Activated T-helper 1 cell treated with anti-CD3 and anti-CD28 coated beads, Interleukin-12 subunit alpha, Interleukin-12 subunit beta, Interleukin-2, Interleukin-4 antibody, amounts not matched to agents 30 ng/mL and 10 ng/mL and 1 ng/mL, durations not matched to agents 14 hours and 24 hours and 36 hours (primary cell): ENCODE measurements around the gene TMEM184C. TPM values are rescaled to one million over a fixed set of nuclear protein-coding genes. Genes with fewer than 3 reads are reported as not detected.

ENCODE experiments used
- DNase-seq: peaks from one replicate; pipeline ENCODE4 v3.0.0; 2021; ENCODE audit warnings: low spot score
- H3K27ac Mint-ChIP-seq: one replicate; pipeline ENCODE4 v1.8.0; 2021; ENCODE audit warnings: mild to moderate bottlenecking, mixed read lengths
- H3K27me3 Mint-ChIP-seq: one replicate; pipeline ENCODE4 v1.8.0; 2022; ENCODE audit warnings: mild to moderate bottlenecking, moderate library complexity, mixed read lengths; ENCODE audit not compliant: insufficient read depth
- H3K36me3 Mint-ChIP-seq: one replicate; pipeline ENCODE4 v1.8.0; 2021; ENCODE audit warnings: low read depth, mixed read lengths
- H3K4me1 Mint-ChIP-seq: one replicate; pipeline ENCODE4 v1.8.0; 2021; ENCODE audit warnings: low read depth, mixed read lengths
- H3K4me3 Mint-ChIP-seq: one replicate; pipeline ENCODE4 v1.8.0; 2021; ENCODE audit warnings: mild to moderate bottlenecking, moderate library complexity, mixed read lengths
- H3K9me3 Mint-ChIP-seq: one replicate; pipeline ENCODE4 v1.8.0; 2021; ENCODE audit warnings: mixed read lengths
- intact Hi-C: fragments of 100-400 bp; cut with micrococcal nuclease; formaldehyde crosslinking; loops from one replicate; pipeline ENCODE4 v1.15.1; 2024
- total RNA-seq: library from RNA; stranded (reverse); gene quantifications from 2 replicates; pipeline ENCODE4 v1.2.3, GENCODE V29; 2022

The TMEM184C gene
- total RNA-seq, 1 donor from 2014 or later = 21.6 TPM

- Mint-ChIP-seq H3K27me3 (peaks cover 12% of the 10 kb centered on the region), H3K9me3 (no peaks in the 10 kb centered on the region), H3K4me3 (no peak overlapping the region), H3K36me3 (no peaks in the 10 kb centered on the region), H3K4me1 (no peaks in the 10 kb centered on the region), H3K27ac (no peak overlapping the region)
- DNase-seq = no peak
- intact Hi-C loops = loop anchor here (10.0 kb wide), 1 partner anchor 444 kb away; no protein-coding TSS in a partner anchor
Observed at GRCh38 chr4:147610686-147611085, 6.5 kb upstream of the TMEM184C start.

- H3K27ac Mint-ChIP-seq = peak overlapping the region; percentile 89
- DNase-seq = no peak
- H3K27me3 Mint-ChIP-seq = peaks cover 11% of the 10 kb centered on the region
- peaks cover 11% of the 10 kb centered on the region for H3K36me3 Mint-ChIP-seq
- intact Hi-C loops = loop anchor here (1.0 to 10.0 kb wide), 8 partner anchors 22 to 826 kb away; partner anchors contain the start of genes ARHGAP10, NR3C2 and PRMT9
- H3K9me3 Mint-ChIP-seq = no peaks in the 10 kb centered on the region
- H3K4me1 Mint-ChIP-seq = peaks cover 26% of the 10 kb centered on the region
- H3K4me3 Mint-ChIP-seq = peak overlapping the region; percentile 92
Observed at GRCh38 chr4:147616849-147617172, 386 bp upstream of the TMEM184C start.

GRCh38 chr4:147617841-147618691 is 869 bp downstream of the TMEM184C start:
- intact Hi-C loops = loop anchor here (1.0 to 10.0 kb wide), 8 partner anchors 21 to 825 kb away; partner anchors contain the start of genes ARHGAP10, NR3C2 and PRMT9
- Mint-ChIP-seq H3K9me3 (no peaks in the 10 kb centered on the region), H3K27me3 (peaks cover 6% of the 10 kb centered on the region), H3K27ac (peak overlapping the region; percentile 89), H3K36me3 (peaks cover 14% of the 10 kb centered on the region), H3K4me3 (peak overlapping the region; percentile 92), H3K4me1 (peaks cover 26% of the 10 kb centered on the region)
- DNase-seq = no peak

- Mint-ChIP-seq H3K4me3 (no peak overlapping the region), H3K9me3 (no peaks in the 10 kb centered on the region), H3K27me3 (no peaks in the 10 kb centered on the region), H3K4me1 (peaks cover 26% of the 10 kb centered on the region), H3K36me3 (peaks cover 24% of the 10 kb centered on the region), H3K27ac (no peak overlapping the region)
- no peak for DNase-seq
- intact Hi-C loops = no loop called here
Observed at GRCh38 chr4:147620315-147620714, 3.1 kb downstream of the TMEM184C start.

- H3K9me3 Mint-ChIP-seq = no peaks in the 10 kb centered on the region
- no peak for DNase-seq
- intact Hi-C loops = no loop called here
- H3K4me3 Mint-ChIP-seq = no peak overlapping the region
- H3K36me3 Mint-ChIP-seq = peaks cover 27% of the 10 kb centered on the region
- H3K27me3 Mint-ChIP-seq = no peaks in the 10 kb centered on the region
- peaks cover 6% of the 10 kb centered on the region for H3K4me1 Mint-ChIP-seq
- no peak overlapping the region for H3K27ac Mint-ChIP-seq
Observed at GRCh38 chr4:147625733-147626132, 8.5 kb downstream of the TMEM184C start.

- no peaks in the 10 kb centered on the region for H3K9me3 Mint-ChIP-seq
- no peak overlapping the region for H3K27ac Mint-ChIP-seq
- no peak overlapping the region for H3K4me3 Mint-ChIP-seq
- H3K4me1 Mint-ChIP-seq = no peaks in the 10 kb centered on the region
- H3K27me3 Mint-ChIP-seq = no peaks in the 10 kb centered on the region
- DNase-seq = no peak
- intact Hi-C loops = no loop called here
- peaks cover 31% of the 10 kb centered on the region for H3K36me3 Mint-ChIP-seq
Observed at GRCh38 chr4:147626903-147627302, 9.7 kb downstream of the TMEM184C start.

GRCh38 chr4:147628415-147628814 is 11.2 kb downstream of the TMEM184C start:
- Mint-ChIP-seq H3K4me1 (no peaks in the 10 kb centered on the region), H3K4me3 (no peak overlapping the region), H3K36me3 (peaks cover 32% of the 10 kb centered on the region), H3K27me3 (no peaks in the 10 kb centered on the region), H3K9me3 (no peaks in the 10 kb centered on the region), H3K27ac (no peak overlapping the region)
- intact Hi-C loops = no loop called here
- no peak for DNase-seq

- H3K4me1 Mint-ChIP-seq = no peaks in the 10 kb centered on the region
- H3K27ac Mint-ChIP-seq = no peak overlapping the region
- H3K9me3 Mint-ChIP-seq = no peaks in the 10 kb centered on the region
- intact Hi-C loops = no loop called here
- no peaks in the 10 kb centered on the region for H3K27me3 Mint-ChIP-seq
- DNase-seq = no peak
- H3K4me3 Mint-ChIP-seq = no peak overlapping the region
- peaks cover 30% of the 10 kb centered on the region for H3K36me3 Mint-ChIP-seq
Observed at GRCh38 chr4:147629783-147630730, 12.9 kb downstream of the TMEM184C start.

GRCh38 chr4:147633113-147633512 is 15.9 kb downstream of the TMEM184C start:
- Mint-ChIP-seq H3K4me1 (no peaks in the 10 kb centered on the region), H3K27me3 (no peaks in the 10 kb centered on the region), H3K27ac (no peak overlapping the region), H3K4me3 (no peak overlapping the region), H3K36me3 (peaks cover 40% of the 10 kb centered on the region), H3K9me3 (no peaks in the 10 kb centered on the region)
- intact Hi-C loops = no loop called here
- no peak for DNase-seq

- no peak for DNase-seq
- Mint-ChIP-seq H3K4me1 (no peaks in the 10 kb centered on the region), H3K9me3 (no peaks in the 10 kb centered on the region), H3K36me3 (peaks cover 43% of the 10 kb centered on the region), H3K27me3 (no peaks in the 10 kb centered on the region), H3K27ac (no peak overlapping the region), H3K4me3 (no peak overlapping the region)
- intact Hi-C loops = no loop called here
Observed at GRCh38 chr4:147633643-147634042, 16.4 kb downstream of the TMEM184C start.

- peaks cover 48% of the 10 kb centered on the region for H3K36me3 Mint-ChIP-seq
- no peaks in the 10 kb centered on the region for H3K27me3 Mint-ChIP-seq
- H3K9me3 Mint-ChIP-seq = no peaks in the 10 kb centered on the region
- intact Hi-C loops = no loop called here
- H3K4me3 Mint-ChIP-seq = no peak overlapping the region
- H3K27ac Mint-ChIP-seq = no peak overlapping the region
- H3K4me1 Mint-ChIP-seq = peaks cover 6% of the 10 kb centered on the region
- DNase-seq = no peak
Observed at GRCh38 chr4:147635348-147635747, 18.2 kb downstream of the TMEM184C start.

GRCh38 chr4:147638365-147638764 is 21.2 kb downstream of the TMEM184C start:
- Mint-ChIP-seq H3K4me3 (no peak overlapping the region), H3K27ac (no peak overlapping the region), H3K4me1 (peaks cover 6% of the 10 kb centered on the region), H3K27me3 (no peaks in the 10 kb centered on the region), H3K36me3 (peaks cover 51% of the 10 kb centered on the region), H3K9me3 (no peaks in the 10 kb centered on the region)
- intact Hi-C loops = loop anchor here (2.0 kb wide), 1 partner anchor 22 kb away; the partner anchor contains the start of gene TMEM184C
- DNase-seq = no peak

- intact Hi-C loops = loop anchor here (2.0 kb wide), 1 partner anchor 22 kb away; the partner anchor contains the start of gene TMEM184C
- H3K36me3 Mint-ChIP-seq = peaks cover 47% of the 10 kb centered on the region
- H3K4me1 Mint-ChIP-seq = peaks cover 6% of the 10 kb centered on the region
Observed at GRCh38 chr4:147638942-147639341, 21.7 kb downstream of the TMEM184C start.

More at GRCh38 chr4:147638942-147639341, 21.7 kb downstream of the TMEM184C start:
- Mint-ChIP-seq H3K4me3 (no peak overlapping the region), H3K27me3 (no peaks in the 10 kb centered on the region), H3K9me3 (no peaks in the 10 kb centered on the region), H3K27ac (no peak overlapping the region)
- DNase-seq = no peak
